T-helper 1 cell treated with Interleukin-12 subunit alpha and Interleukin-12 subunit beta and Interleukin-4 antibody, amounts not matched to agents 30 μg/mL and 1 μg/mL, for 36 hours (primary cell): Measurements from ENCODE around the gene SLK.

Source experiments
- H3K27ac Mint-ChIP-seq: one replicate; pipeline ENCODE4 v1.8.0; 2021; ENCODE audit warnings: mild to moderate bottlenecking, mixed read lengths
- H3K27me3 Mint-ChIP-seq: one replicate; pipeline ENCODE4 v1.8.0; 2021; ENCODE audit warnings: low read depth, mixed read lengths
- H3K36me3 Mint-ChIP-seq: one replicate; pipeline ENCODE4 v1.8.0; 2021; ENCODE audit warnings: low read depth, mixed read lengths
- H3K4me1 Mint-ChIP-seq: one replicate; pipeline ENCODE4 v1.8.0; 2021; ENCODE audit warnings: low read depth, mixed read lengths
- H3K4me3 Mint-ChIP-seq: one replicate; pipeline ENCODE4 v1.8.0; 2021; ENCODE audit warnings: mild to moderate bottlenecking, moderate library complexity, mixed read lengths
- H3K9me3 Mint-ChIP-seq: one replicate; pipeline ENCODE4 v1.8.0; 2021; ENCODE audit warnings: mixed read lengths

SLK gene

DNA sequence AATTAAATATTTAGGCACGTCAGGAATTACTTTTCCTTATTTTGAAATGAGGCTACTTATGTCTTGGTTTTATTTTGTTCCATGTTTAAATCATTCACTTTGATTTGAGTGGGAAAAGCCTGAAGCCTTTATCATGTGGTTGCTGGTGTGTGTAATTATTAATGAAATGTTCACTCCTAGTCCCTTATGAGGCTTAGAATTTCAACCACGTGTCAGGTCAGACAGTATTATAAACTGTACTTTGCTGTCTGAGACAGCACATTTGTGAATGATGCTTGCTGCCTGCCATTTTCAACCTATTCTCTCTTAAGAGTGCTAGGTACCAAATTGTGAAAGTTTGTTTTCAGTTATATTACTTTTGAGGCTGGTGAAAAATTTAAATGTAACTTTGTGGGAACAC, 59.8 kb downstream of the SLK start:
- Mint-ChIP-seq H3K9me3 (no peaks in the 10 kb centered on the region), H3K27ac (no peak overlapping the region), H3K36me3 (peaks cover 33% of the 10 kb centered on the region)

DNA sequence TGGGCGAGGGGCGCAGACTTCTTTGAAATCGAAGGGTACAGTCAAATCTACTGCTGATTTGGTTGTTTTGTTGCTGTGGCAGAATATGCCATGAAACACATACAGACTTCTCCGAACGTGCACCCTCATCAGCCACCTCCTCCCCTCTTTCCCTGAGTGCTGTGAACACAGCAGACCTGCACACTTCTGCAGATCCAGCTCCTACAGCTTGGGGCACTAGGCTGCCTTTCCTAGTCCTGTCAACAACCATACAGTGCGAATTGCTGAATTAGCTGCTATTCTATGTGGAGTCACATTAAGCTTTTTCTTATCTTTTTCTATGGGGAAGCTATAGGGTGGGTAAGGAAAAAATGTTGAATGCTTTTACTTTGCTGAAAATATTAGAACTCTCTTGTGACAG, 61.2 kb downstream of the SLK start:
- no peaks in the 10 kb centered on the region for H3K4me1 Mint-ChIP-seq
- H3K36me3 Mint-ChIP-seq: peaks cover 26% of the 10 kb centered on the region
- H3K9me3 Mint-ChIP-seq: no peaks in the 10 kb centered on the region
- no peak overlapping the region for H3K27ac Mint-ChIP-seq
- H3K27me3 Mint-ChIP-seq: no peaks in the 10 kb centered on the region
- no peak overlapping the region for H3K4me3 Mint-ChIP-seq

More for the DNA sequence above, 59.8 kb downstream of the SLK start:
- no peaks in the 10 kb centered on the region for H3K4me1 Mint-ChIP-seq
- no peak overlapping the region for H3K4me3 Mint-ChIP-seq
- H3K27me3 Mint-ChIP-seq: no peaks in the 10 kb centered on the region

- Mint-ChIP-seq H3K9me3 (no peaks in the 10 kb centered on the region), H3K4me3 (no peak overlapping the region), H3K4me1 (no peaks in the 10 kb centered on the region), H3K27ac (no peak overlapping the region), H3K36me3 (peaks cover 19% of the 10 kb centered on the region), H3K27me3 (no peaks in the 10 kb centered on the region)
Observed at GRCh38 chr10:104028823-104029520, 62.0 kb downstream of the SLK start.

DNA sequence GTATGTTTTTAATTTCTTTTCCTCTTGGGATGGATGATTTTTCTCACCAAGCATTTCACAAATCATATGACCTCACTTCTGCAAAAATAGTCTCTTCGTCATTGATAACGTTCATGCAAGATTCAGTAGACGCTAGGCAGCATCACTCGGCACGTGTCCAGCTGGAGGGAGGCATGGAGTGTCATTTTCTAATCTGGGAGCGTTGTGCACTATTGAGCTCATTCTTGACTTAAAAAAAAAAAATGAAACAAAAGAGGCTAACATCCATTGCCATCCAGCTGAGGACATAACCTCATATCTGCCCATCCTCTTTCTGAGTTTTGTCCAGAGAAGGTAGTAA, 62.6 kb downstream of the SLK start:
- H3K36me3 Mint-ChIP-seq: peaks cover 16% of the 10 kb centered on the region
- H3K27ac Mint-ChIP-seq: peak overlapping the region; percentile 16
- no peak overlapping the region for H3K4me3 Mint-ChIP-seq
- no peaks in the 10 kb centered on the region for H3K9me3 Mint-ChIP-seq
- H3K4me1 Mint-ChIP-seq: no peaks in the 10 kb centered on the region
- H3K27me3 Mint-ChIP-seq: no peaks in the 10 kb centered on the region

DNA sequence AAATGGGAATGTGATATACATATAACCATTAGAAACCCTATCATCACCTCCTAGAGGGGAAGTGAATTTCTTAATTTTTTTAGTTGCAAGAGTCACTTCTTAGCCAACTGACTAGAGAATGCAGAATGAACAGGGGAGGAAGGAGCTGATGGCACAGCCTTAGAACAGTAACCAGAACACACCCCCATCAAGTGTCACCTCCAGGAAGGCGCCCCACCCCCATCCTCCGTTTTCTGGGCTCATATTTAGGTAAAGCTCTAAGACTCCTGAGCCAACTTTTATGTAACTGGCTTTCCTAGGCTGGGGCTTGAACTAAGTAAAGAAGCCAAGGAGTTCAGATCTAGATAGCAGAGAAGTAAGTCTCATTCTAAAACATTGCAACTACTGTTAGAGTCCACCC, 64.7 kb downstream of the SLK start:
- Mint-ChIP-seq H3K27me3 (no peaks in the 10 kb centered on the region), H3K27ac (no peak overlapping the region), H3K4me3 (no peak overlapping the region), H3K4me1 (no peaks in the 10 kb centered on the region), H3K9me3 (no peaks in the 10 kb centered on the region), H3K36me3 (peaks cover 8% of the 10 kb centered on the region)

GRCh38 chr10:104032144-104032775, 65.3 kb downstream of the SLK start:
- H3K27ac Mint-ChIP-seq: no peak overlapping the region
- H3K4me3 Mint-ChIP-seq: no peak overlapping the region
- peaks cover 8% of the 10 kb centered on the region for H3K36me3 Mint-ChIP-seq
- H3K9me3 Mint-ChIP-seq: no peaks in the 10 kb centered on the region
- no peaks in the 10 kb centered on the region for H3K4me1 Mint-ChIP-seq
- H3K27me3 Mint-ChIP-seq: no peaks in the 10 kb centered on the region

GRCh38 chr10:104033401-104033930, 66.5 kb downstream of the SLK start:
- Mint-ChIP-seq H3K36me3 (peaks cover 4% of the 10 kb centered on the region), H3K27ac (no peak overlapping the region), H3K9me3 (no peaks in the 10 kb centered on the region), H3K4me1 (no peaks in the 10 kb centered on the region), H3K27me3 (no peaks in the 10 kb centered on the region), H3K4me3 (no peak overlapping the region)

DNA sequence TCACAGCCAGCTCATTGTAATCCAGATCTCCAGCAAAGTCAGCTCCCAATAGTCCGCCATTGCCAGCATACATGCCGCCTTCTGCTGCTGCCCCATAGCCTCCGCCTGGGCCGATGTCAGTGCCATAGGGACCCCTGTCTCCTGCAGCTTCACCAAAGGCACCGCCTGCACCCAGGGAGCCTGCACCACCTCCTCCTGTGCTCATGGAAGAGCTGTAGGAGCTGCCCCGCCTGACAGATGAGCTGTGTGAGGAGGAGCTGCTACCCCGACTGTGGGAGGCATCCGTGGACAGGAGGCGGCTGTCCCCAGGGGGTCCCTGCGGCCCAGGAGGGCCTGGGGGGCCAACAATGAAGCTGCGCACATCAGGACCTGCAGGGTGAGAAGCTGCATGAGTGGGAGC, 67.0 kb downstream of the SLK start:
- H3K27ac Mint-ChIP-seq: no peak overlapping the region

GRCh38 chr10:104034401-104035193, 67.7 kb downstream of the SLK start:
- Mint-ChIP-seq H3K36me3 (peaks cover 2% of the 10 kb centered on the region), H3K4me3 (no peak overlapping the region), H3K4me1 (no peaks in the 10 kb centered on the region), H3K27ac (no peak overlapping the region), H3K9me3 (no peaks in the 10 kb centered on the region), H3K27me3 (no peaks in the 10 kb centered on the region)

More for the DNA sequence above, 67.0 kb downstream of the SLK start:
- no peaks in the 10 kb centered on the region for H3K27me3 Mint-ChIP-seq
- H3K4me3 Mint-ChIP-seq: no peak overlapping the region
- H3K9me3 Mint-ChIP-seq: no peaks in the 10 kb centered on the region
- H3K4me1 Mint-ChIP-seq: no peaks in the 10 kb centered on the region
- H3K36me3 Mint-ChIP-seq: peaks cover 4% of the 10 kb centered on the region

- no peaks in the 10 kb centered on the region for H3K9me3 Mint-ChIP-seq
- H3K4me3 Mint-ChIP-seq: no peak overlapping the region
- no peaks in the 10 kb centered on the region for H3K4me1 Mint-ChIP-seq
- no peaks in the 10 kb centered on the region for H3K27me3 Mint-ChIP-seq
- no peak overlapping the region for H3K27ac Mint-ChIP-seq
- peaks cover 2% of the 10 kb centered on the region for H3K36me3 Mint-ChIP-seq
Observed at GRCh38 chr10:104035194-104036068, 68.5 kb downstream of the SLK start.

- H3K4me3 Mint-ChIP-seq: no peak overlapping the region
- H3K27me3 Mint-ChIP-seq: no peaks in the 10 kb centered on the region
- no peaks in the 10 kb centered on the region for H3K4me1 Mint-ChIP-seq
- no peak overlapping the region for H3K27ac Mint-ChIP-seq
- H3K9me3 Mint-ChIP-seq: no peaks in the 10 kb centered on the region
- H3K36me3 Mint-ChIP-seq: peaks cover 2% of the 10 kb centered on the region
Observed at GRCh38 chr10:104036069-104036384, 69.1 kb downstream of the SLK start.

GRCh38 chr10:104036518-104037260, 69.7 kb downstream of the SLK start:
- no peak overlapping the region for H3K27ac Mint-ChIP-seq

DNA sequence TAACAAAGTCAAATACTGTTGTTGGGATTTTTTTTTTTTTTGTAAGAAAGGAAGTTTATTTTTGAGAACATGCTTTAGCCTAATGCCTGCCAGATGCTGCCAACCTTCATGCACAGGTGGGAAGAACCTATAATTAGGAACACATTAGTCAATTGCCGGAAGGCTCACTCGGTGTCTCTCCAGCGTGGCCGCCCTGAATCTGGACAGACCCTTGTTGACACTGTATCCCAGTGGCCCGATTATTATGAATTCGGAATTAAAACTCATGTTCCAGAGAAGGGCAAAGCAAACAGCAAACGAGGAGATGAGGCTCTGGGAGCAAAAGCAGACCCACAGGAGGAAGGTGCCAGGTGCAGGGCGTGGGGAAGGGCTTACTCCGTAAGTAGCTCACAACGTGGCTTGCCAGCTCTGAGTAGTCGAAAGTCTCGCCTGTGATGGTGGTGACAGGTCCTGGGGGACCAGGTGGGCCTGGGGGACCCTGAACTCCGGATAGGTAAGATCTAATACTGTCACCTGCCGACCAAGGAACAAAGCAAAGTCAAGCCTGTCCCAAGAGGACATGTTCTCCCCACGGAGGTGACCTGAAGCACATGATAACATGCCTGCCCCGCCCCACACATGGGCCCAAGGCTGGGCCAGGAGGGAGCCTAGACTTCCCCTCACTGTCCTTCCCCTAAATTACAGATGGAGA, 70.5 kb downstream of the SLK start:
- no peak overlapping the region for H3K27ac Mint-ChIP-seq
- no peaks in the 10 kb centered on the region for H3K4me1 Mint-ChIP-seq
- H3K36me3 Mint-ChIP-seq: no peaks in the 10 kb centered on the region
- no peaks in the 10 kb centered on the region for H3K27me3 Mint-ChIP-seq
- H3K9me3 Mint-ChIP-seq: no peaks in the 10 kb centered on the region
- no peak overlapping the region for H3K4me3 Mint-ChIP-seq

More at GRCh38 chr10:104036518-104037260, 69.7 kb downstream of the SLK start:
- no peaks in the 10 kb centered on the region for H3K9me3 Mint-ChIP-seq
- H3K36me3 Mint-ChIP-seq: no peaks in the 10 kb centered on the region
- no peak overlapping the region for H3K4me3 Mint-ChIP-seq
- H3K27me3 Mint-ChIP-seq: no peaks in the 10 kb centered on the region
- no peaks in the 10 kb centered on the region for H3K4me1 Mint-ChIP-seq
